IMR-90 (cell line): ENCODE data around the gene NCBP2L.

Source experiments
- BHLHE40 ChIP-seq: fragments of 150-350 bp; IDR thresholded peaks from 2 replicates; pipeline ENCODE4 v1.6.1; 2016; ENCODE audit warnings: mild to moderate bottlenecking, low read depth, low read length
- CEBPB ChIP-seq: IDR thresholded peaks from 2 replicates; pipeline ENCODE4 v1.6.1; 2012; ENCODE audit warnings: low read depth, low read length, improper control_type of control experiment
- CHD1 ChIP-seq: IDR thresholded peaks from 2 replicates; pipeline ENCODE4 v1.6.1; 2012; ENCODE audit warnings: low read depth, low read length, improper control_type of control experiment
- CTCF ChIP-seq: conservative IDR thresholded peaks from 2 replicates; pipeline ENCODE4 v1.5.1; 2012; ENCODE audit warnings: mild to moderate bottlenecking, low read depth, low read length, improper control_type of control experiment
- ELK1 ChIP-seq: fragments of 150-350 bp; IDR thresholded peaks from 2 replicates; pipeline ENCODE4 v1.6.1; 2016; ENCODE audit warnings: low read depth, mild to moderate bottlenecking, low read length, moderate library complexity, borderline replicate concordance
- FOS ChIP-seq: fragments of 150-350 bp; IDR thresholded peaks from 2 replicates; pipeline ENCODE4 v1.6.1; 2016; ENCODE audit warnings: low read depth, low read length
- MAFK ChIP-seq: IDR thresholded peaks from 2 replicates; pipeline ENCODE4 v1.6.1; 2012; ENCODE audit warnings: low read depth, low read length, improper control_type of control experiment
- MAZ ChIP-seq: IDR thresholded peaks from 2 replicates; pipeline ENCODE4 v1.6.1; 2012; ENCODE audit warnings: low read depth, mild to moderate bottlenecking, low read length, improper control_type of control experiment, moderate library complexity, borderline replicate concordance
- MXI1 ChIP-seq: IDR thresholded peaks from 2 replicates; pipeline ENCODE4 v1.6.1; 2012; ENCODE audit warnings: low read depth, mild to moderate bottlenecking, low read length, moderate library complexity, borderline replicate concordance
- POLR2A ChIP-seq: IDR thresholded peaks from 2 replicates; pipeline ENCODE4 v1.6.1; 2012; ENCODE audit warnings: mild to moderate bottlenecking, low read depth, low read length
- RAD21 ChIP-seq: IDR thresholded peaks from 2 replicates; pipeline ENCODE4 v1.6.1; 2012; ENCODE audit warnings: low read length, improper control_type of control experiment
- RCOR1 ChIP-seq: IDR thresholded peaks from 2 replicates; pipeline ENCODE4 v1.6.1; 2012; ENCODE audit warnings: mild to moderate bottlenecking, low read length, improper control_type of control experiment; ENCODE audit not compliant: insufficient replicate concordance
- RFX5 ChIP-seq: IDR thresholded peaks from 2 replicates; pipeline ENCODE4 v1.8.0; 2012; ENCODE audit warnings: low read depth, mild to moderate bottlenecking, low read length, moderate library complexity
- SMC3 ChIP-seq: fragments of 150-350 bp; IDR thresholded peaks from 2 replicates; pipeline ENCODE4 v1.6.1; 2016; ENCODE audit warnings: low read depth, mild to moderate bottlenecking, antibody characterized with exemption, low read length, moderate library complexity

- no peak for TF ChIP-seq POLR2A
- TF ChIP-seq CTCF: no peak
- TF ChIP-seq RFX5: no peak
- TF ChIP-seq FOS: no peak
- no peak for TF ChIP-seq RAD21
- TF ChIP-seq MXI1: no peak
- no peak for TF ChIP-seq SMC3
- TF ChIP-seq ELK1: no peak
- no peak for TF ChIP-seq RCOR1
- TF ChIP-seq CHD1: no peak
- TF ChIP-seq BHLHE40: no peak
- no peak for TF ChIP-seq CEBPB
- no peak for TF ChIP-seq MAFK
- TF ChIP-seq MAZ: no peak
These were observed 49.7 kb downstream of the NCBP2L start for GRCh38 chrX:107827030-107827831.
